GM11168 (cell line): ENCODE results near the gene RERE.

Experiments used
- in situ Hi-C: fragments of 300-500 bp; cut with MboI; formaldehyde crosslinking; loops from one replicate; pipeline ENCODE4 v1.12.0; 2022; ENCODE audit warnings: low sequenced_read_pairs; ENCODE audit not compliant: unreplicated experiment

Gene RERE

DNA sequence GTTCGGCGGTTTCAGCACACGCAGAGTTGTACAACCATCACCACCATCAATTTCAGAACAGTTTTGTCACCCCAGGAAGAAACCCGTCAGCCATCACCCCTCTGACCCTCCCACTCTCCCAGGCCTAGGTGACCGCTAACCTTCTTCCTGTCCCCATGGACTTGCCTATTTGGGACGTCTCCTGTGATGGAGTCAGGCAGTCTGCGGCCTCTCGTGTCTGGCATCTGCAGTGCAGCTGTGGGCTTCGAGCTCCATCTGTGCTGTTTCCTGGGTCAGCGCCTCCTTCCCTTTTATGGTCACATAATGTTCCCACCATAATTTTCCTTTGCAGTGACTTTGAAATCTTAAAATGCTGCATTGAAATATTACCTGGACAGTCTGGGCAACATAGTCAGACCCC is 475.1 kb downstream of the RERE start:
- in situ Hi-C loops, result no loop called here

DNA sequence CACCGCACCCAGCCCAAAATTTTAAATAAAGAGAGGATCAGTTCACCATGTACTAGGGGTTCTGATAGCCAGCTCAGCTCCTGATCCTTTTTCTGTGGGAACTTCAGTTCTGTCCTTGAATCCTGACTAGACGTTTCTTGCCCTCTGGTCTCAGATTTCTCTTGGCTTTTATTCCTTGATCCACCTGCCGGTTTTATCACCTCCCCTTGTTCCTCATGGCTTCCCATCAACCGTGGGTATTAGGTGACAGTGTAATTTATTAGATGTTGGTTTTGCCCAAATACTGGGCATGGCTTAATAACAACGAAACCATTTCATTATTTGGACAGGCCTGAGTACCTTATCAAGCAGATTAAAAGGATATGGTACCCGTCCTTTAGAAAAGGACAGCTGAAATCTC is 477.0 kb downstream of the RERE start:
- in situ Hi-C loops, result no loop called here

DNA sequence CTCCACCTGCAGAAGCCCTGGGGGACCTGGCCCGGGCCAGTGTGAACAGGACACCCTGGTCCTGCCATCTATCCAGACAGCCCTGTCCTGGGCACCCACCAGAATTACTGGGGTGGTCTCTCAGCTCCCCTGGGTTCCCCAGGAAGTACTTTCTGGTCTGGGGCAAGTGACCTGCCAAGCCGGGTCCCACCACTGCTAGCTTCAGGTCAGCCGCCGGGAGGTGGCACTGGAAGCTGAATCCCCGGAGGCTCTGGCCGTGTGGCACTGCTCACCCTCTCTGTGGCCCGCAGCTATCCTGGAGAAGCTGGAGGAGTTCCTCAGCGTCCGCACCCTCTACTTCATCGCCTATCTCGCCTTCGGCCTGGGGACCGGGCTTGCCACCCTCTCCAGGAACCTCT is 478.2 kb downstream of the RERE start:
- in situ Hi-C loops, result no loop called here

DNA sequence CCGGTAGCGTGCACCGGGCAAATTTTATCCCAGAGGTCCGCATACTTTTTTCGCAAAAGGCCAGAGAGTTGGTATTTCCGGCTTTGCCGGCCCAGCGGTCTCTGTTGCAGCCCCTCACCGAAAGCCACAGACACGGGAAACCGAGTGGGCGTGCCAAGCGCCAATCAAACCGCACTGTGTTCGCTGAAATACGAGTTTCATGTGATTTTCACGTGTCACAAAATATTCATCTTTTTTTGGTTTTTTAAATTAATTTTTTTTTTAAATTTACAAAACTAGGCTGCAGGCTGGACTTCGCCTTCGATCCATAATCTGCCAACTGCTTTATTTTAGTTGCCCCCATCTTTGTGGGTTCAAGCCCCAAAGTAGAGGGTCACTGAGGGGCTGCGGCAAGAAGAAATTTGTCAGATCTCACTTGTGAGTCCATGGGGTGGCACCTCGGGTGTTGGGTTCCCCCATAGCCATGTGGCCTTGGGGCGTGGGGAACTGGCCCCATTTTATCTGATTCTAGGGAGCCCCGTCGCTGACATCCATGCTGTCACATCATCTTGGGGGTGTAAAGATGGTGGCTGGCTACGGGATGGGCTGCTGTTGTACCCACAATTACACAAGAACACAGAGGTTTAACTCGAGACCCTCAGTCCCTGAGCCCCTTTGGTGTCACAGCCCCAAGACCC is 478.8 kb downstream of the RERE start:
- in situ Hi-C loops, result no loop called here

DNA sequence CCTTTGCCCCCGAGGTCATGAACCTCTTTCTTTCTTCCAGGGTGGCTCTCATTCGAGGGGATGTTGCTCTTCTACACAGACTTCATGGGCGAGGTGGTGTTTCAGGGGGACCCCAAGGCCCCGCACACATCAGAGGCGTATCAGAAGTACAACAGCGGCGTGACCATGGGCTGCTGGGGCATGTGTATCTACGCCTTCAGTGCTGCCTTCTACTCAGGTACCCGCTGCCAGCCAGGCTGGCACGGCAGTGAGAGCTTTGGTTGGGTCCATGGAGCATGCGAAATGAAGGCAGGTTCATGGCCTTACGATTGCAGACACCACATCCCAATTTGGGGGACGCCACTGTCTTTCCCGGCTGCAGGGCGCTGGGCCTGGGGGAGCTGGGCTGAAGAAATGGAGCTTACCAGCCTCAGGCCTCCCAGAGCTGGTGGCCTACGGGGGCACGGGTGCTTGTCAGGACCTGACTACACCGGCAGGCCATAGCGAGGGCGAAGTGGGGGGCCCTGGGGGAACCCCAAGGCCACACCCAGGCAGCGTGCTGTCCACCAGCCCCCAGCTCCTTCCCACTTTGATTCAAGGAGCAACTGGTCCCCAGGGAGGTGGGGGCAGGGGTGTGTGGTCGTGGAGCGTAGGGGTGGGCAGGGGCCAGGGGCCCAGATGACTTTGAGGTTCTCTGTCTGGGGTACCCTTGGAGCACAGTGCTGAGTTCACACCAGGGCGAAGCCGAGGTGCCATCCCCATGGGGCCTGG is 479.5 kb downstream of the RERE start:
- in situ Hi-C loops, result no loop called here

DNA sequence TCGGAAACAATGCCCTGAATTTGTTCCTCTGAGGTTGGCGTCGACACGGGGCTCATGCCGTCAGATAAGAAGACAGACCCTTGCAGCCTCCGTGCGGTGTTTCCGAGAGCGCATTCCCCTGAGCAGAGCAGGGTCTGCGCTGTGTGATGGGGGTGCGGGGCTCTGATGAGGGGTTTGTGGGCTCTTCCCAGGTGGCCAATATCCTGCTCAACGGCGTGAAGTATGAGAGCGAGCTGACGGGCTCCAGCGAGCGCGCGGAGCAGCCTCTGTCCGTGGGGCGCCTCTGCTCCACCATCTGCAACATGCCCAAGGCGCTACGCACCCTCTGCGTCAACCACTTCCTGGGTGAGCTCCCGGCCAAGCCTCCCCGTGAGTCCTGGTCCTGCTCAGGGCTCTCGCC is 482.2 kb downstream of the RERE start:
- in situ Hi-C loops, result no loop called here

DNA sequence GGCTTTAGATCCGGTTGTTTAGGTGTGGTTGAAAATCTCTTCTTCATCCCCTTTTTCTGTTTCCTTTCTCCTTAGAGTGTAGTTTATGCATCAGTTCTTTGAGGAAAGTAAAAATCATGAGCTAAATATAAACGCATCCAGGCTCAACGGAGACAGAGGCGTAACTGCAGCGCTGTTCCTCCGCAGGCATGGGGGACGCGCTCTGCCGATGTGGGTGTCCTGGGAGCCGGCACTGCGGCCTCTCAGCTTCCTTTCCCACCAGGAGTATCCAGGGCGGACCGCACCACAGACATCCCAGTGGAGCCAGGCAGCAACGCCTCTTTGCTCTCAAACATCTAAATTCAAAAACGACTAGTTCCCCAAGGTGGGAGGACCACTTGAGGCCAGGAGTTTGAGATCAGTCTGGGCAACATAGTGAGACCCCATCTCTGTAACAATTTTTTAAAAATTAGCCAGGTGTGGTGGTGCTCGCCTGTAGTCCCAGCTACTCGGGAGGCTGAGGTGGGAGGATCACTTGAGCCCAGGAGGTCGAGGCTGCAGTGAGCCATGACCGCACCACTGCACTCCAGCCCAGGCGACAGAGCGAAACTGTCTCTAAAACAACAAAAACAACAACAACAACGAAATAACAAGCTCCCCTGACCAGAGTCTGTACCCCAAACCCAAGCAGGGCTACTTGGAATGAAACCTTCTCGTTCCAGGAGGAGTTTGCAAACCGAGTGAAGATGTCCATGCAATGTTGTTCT is 483.2 kb downstream of the RERE start:
- in situ Hi-C loops, result no loop called here

DNA sequence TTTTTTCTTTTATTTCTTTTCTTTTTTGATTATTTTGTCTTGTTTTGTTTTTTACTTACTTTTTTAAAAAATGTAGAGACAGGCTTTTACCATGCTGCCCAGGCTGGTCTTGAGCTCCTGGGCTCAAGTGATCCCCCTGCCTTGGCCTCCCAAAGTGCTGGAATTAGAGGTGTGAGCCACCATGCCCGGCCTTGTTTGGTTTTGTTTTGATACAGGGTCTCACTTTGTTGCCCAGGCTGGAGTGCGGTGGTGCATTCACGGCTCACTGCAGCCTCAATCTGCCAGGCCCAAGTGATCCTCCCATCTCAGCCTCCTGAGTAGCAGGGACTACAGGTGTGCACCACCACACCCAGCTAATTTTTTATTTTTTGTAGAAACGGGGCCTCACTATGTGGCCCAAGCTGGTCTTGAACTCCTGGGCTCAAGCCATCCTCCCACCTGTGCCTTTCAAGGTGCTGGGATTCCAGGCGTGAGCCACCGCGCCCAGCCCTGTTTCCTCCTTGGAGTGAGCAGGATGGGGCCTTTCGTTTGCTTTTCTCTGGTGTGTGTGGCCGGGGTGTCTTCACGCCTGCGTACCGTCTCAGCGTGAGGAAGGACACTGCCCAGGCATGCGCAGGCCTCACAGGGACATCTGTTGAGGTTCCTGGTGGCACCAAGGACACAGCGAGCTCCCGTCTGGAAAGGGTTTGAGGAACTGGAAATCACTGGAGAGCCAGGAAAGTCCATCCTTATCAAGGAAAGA is 484.0 kb downstream of the RERE start:
- in situ Hi-C loops, result no loop called here

DNA sequence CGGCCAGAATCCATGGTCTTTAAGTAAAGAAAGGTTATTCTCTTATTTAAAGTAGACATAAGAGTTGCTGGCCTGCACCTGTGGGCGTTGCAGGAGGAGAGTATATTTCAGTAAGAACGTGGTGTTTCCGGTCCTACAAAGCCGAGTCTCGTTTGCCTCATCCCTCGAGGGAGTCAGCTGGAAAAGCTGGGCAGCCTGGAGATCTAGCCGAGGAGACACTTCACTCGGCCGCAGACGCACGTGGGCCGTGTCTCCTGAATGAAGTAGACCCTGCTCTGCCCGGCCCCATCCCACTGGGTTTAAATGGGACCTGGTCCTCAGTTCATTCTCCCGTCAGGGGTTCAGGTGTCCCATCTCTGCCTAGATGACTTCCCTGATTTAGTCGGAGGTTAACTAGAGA is 484.6 kb downstream of the RERE start:
- in situ Hi-C loops, result no loop called here

DNA sequence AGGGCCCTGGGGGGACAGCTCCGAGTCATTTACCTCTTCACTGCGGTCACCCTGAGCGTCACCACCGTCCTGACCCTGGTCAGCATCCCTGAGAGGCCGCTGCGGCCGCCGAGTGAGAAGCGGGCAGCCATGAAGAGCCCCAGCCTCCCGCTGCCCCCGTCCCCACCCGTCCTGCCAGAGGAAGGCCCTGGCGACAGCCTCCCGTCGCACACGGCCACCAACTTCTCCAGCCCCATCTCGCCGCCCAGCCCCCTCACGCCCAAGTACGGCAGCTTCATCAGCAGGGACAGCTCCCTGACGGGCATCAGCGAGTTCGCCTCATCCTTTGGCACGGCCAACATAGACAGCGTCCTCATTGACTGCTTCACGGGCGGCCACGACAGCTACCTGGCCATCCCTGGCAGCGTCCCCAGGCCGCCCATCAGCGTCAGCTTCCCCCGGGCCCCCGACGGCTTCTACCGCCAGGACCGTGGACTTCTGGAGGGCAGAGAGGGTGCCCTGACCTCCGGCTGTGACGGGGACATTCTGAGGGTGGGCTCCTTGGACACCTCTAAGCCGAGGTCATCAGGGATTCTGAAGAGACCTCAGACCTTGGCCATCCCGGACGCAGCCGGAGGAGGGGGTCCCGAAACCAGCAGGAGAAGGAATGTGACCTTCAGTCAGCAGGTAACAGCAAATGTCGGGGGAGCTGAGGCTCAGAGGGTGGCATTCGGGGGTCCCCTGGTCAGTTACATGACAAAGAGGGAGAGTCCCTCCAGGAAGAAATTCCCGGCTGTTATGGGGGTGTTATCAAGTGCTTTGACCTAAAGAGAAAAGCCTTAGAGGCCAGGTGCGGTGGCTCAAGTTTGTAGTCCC is 486.9 kb downstream of the RERE start:
- in situ Hi-C loops, result no loop called here

DNA sequence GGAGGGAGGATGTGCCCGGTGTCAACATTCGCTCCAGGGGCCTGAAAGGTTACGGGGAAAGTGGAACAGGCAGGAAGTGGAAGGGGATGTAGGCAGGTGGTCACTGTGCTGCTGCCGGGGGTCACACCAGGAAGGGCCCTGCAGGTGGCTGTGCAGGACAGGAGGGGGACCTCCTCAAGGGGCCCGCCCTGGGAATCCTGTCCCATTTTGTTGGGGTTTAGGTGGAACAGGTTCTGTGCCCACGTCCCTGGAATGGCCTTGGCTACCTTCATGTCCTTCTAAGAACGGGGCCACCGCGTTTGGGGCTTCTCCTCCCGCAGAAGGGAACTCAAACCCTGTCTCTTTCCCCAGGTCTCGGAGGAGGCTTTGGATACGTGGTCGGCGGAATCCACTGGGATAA is 487.6 kb downstream of the RERE start:
- in situ Hi-C loops, result no loop called here

DNA sequence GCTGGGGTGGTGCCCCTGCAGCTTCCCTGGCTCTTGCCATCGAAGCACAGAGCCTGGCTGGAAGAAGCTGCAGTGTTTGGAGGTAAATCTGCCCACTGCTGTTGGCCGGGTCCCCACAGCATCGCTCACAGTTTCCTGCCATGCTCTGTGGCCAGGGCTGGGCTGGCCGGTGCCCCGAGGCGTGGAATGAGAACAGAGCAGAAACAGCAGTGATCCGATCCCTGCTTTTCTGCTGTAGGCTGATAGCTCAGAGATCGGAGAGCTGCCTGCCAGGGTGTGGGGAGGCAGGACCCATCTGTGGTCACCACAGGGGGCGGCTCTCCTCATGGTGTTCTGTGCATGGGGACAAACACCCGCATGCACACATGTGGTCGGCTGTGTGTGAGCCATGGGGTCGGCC is 488.0 kb downstream of the RERE start:
- in situ Hi-C loops, result no loop called here

DNA sequence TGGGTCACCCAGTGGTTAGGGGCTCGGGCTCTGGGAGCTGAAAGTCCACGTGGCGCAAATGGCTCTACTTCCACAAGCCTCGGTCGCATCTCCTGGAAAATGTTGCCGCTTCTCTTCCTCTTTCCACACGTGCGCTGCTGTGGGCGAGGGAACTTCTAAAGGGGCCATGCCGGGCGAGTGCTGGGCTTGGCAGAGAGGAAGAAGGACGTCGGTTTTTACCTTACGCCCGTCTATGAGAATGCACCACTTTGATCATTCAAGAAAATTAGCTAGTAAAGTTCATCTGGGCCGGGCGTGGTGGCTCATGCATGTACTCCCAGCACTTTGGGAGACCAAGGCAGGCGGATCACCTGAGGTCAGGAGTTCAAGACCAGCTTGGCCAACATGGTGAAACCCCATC is 489.2 kb downstream of the RERE start:
- in situ Hi-C loops, result no loop called here

DNA sequence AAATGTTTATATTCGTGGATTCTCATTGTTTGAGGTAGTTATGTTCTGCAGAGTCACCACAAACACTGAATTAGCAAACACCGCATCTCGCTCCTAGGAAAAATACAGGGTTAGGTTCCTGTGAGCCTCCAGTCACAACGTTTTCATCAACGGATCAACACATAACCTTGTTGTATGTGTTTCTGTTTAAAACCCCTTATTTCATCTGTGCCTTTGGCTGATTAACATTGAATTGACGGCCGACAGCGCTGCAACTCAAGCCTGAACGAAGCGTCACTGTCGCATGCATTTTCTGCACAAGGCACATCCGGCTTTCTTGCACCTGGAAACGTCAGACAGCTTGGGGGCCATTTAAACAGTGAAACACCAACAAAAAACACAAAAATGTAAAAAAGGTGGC is 491.2 kb downstream of the RERE start:
- in situ Hi-C loops, result no loop called here

DNA sequence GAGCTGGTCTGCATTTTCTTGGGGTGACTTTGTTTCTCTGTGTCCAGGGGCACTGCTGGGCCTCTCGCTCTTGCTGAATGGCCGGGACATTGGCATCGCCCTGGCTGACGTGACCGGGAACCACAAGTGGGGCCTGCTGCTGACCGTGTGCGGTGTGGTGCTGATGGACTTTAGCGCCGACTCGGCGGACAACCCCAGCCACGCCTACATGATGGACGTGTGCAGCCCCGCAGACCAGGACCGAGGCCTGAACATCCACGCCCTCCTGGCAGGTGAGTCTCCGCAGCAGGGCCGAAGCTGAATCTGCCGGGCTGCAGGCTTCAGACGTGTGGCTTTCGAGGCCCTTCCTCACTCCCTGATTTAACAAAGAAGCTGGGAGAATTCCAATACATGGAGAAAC is 491.7 kb downstream of the RERE start:
- in situ Hi-C loops, result no loop called here

DNA sequence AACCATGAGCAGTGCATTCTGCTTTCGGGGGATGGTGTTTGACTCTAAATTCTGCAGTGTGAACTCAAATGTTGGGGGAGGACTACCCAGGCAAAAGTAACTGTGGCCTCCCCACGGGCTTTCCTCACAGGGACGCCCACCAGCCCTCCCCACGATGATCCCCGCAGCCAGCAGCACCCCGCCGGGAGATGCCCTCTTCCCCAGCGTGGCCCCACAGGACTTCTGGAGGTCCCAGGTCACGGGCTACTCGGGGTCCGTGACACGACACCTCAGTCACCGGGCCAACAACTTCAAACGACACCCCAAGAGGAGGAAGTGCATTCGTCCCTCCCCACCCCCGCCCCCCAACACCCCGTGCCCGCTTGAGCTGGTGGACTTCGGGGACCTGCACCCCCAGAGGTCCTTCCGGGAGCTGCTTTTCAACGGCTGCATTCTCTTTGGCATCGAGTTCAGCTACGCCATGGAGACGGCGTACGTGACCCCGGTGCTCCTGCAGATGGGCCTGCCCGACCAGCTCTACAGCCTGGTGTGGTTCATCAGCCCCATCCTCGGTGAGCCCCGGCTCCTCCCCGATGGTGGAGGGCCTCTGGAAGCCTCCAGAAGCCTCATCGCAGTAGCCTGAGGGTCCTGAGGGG is 493.1 kb downstream of the RERE start:
- in situ Hi-C loops, result no loop called here

DNA sequence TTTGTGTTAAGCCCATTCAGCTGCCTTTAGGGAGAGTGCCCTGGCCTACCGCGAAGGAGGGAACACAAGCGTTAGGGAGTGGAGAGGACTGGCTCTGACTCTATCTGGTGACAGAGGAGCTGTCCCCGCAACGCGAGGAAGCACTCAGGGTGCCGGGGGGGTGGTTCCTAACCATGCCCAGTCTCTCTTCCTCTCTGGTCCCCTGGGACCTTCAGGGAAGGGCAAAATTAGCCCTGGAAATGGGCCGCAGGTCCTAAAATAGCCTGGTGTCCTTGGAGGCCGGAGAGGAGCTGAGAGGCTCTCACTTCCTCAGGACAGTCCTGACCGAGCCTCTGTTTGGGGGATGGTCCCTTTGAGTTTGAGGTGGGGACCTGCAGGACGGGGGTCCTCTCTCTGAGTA is 493.7 kb downstream of the RERE start:
- in situ Hi-C loops, result no loop called here

DNA sequence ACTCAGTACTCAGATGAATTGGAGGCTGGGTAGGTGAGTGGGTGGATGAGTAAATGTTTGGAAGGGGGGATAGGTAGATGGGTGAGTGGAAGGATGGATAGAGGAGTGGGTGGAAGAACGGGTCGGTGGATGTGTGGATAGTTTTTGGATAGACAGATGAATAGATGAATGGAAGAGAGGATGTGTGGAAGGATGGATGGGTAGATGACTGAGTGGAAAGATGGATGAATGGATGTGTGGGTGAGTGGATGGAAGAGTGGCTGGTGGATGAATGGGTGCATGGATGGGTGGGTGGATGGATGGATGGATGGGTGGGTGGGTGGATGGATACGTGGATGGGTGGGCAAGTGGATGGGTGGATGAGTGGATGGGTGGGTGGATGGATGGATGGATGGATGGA is 495.8 kb downstream of the RERE start:
- in situ Hi-C loops, result no loop called here

DNA sequence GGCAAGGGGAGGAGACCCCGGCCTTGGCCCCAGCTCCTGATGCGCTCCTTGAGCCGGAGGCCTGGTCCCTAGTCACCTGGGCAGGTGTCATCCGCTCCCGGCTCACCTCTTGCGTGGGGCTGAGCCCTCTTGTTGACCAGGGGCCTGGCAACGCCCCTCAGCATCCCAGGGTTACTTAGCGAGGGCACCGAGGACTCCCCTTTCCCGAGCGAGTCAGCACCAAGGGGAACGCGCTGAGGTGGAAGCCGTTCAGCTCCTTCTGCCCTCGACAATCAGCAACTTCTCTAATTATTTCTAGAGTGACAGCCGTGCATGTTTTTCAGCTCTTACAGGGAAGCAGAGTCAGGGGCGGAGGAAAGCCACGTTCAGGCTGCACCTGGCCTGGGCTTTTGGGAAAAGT is 499.0 kb downstream of the RERE start:
- in situ Hi-C loops, result no loop called here
